B cell (primary cell): ENCODE measurements around the gene PTGER4.

Experiments
- CTCF ChIP-seq: fragments of 200-600 bp; IDR thresholded peaks from one replicate; pipeline ENCODE4 v1.8.0; 2022; ENCODE audit warnings: antibody characterized with exemption, mild to moderate bottlenecking
- EZH2 ChIP-seq: IDR thresholded peaks from 2 replicates; pipeline ENCODE4 v1.6.1; 2012; ENCODE audit warnings: borderline replicate concordance, low read depth, mild to moderate bottlenecking, moderate library complexity, low read length; ENCODE audit not compliant: insufficient read depth, poor library complexity, severe bottlenecking

- no peak for TF ChIP-seq CTCF
- TF ChIP-seq EZH2: no peak
Measured at GRCh38 chr5:40714001-40714400, 34.3 kb downstream of the PTGER4 start.
